ENCODE measurements around the gene ANLN. TPM values are rescaled to one million over a fixed set of nuclear protein-coding genes. Genes with fewer than 3 reads are reported as not detected.

ANLN gene
- total RNA-seq, 1 donor from 2014 or later = 40.6 TPM

- Mint-ChIP-seq H3K4me1 (ENCODE audit: low read depth) (peaks cover 18% of the 10 kb centered on the region), H3K27ac (no peak overlapping the region), H3K36me3 (ENCODE audit: insufficient read depth) (no peaks in the 10 kb centered on the region), H3K4me3 (ENCODE audit: low read depth) (no peak overlapping the region), H3K27me3 (no peaks in the 10 kb centered on the region), H3K9me3 (ENCODE audit: low read depth) (no peaks in the 10 kb centered on the region)
- no peak for DNase-seq (ENCODE audit: low spot score, unreplicated experiment)
- TF ChIP-seq CTCF (IDR thresholded peaks at IDR 0.05; ENCODE audit: unreplicated experiment) = no peak
These were observed 2.0 kb upstream of the ANLN start for GRCh38 chr7:36387435-36388231.

GRCh38 chr7:36388423-36388822 lies 1.2 kb upstream of the ANLN start:
- Mint-ChIP-seq H3K9me3 (ENCODE audit: low read depth) (no peaks in the 10 kb centered on the region), H3K4me3 (ENCODE audit: low read depth) (peak overlapping the region; percentile 77), H3K4me1 (ENCODE audit: low read depth) (peaks cover 22% of the 10 kb centered on the region), H3K36me3 (ENCODE audit: insufficient read depth) (no peaks in the 10 kb centered on the region), H3K27ac (no peak overlapping the region), H3K27me3 (no peaks in the 10 kb centered on the region)
- DNase-seq (ENCODE audit: low spot score, unreplicated experiment) = no peak
- no peak for TF ChIP-seq CTCF (IDR thresholded peaks at IDR 0.05; ENCODE audit: unreplicated experiment)

GRCh38 chr7:36390199-36391090 lies 783 bp downstream of the ANLN start:
- DNase-seq (ENCODE audit: low spot score, unreplicated experiment) = peak; percentile 75
- Mint-ChIP-seq H3K4me3 (ENCODE audit: low read depth) (peak overlapping the region; percentile 77), H3K4me1 (ENCODE audit: low read depth) (peaks cover 23% of the 10 kb centered on the region), H3K9me3 (ENCODE audit: low read depth) (no peaks in the 10 kb centered on the region), H3K27ac (peak overlapping the region; percentile 99), H3K36me3 (ENCODE audit: insufficient read depth) (no peaks in the 10 kb centered on the region), H3K27me3 (no peaks in the 10 kb centered on the region)
- TF ChIP-seq CTCF (IDR thresholded peaks at IDR 0.05; ENCODE audit: unreplicated experiment) = no peak

- Mint-ChIP-seq H3K4me3 (ENCODE audit: low read depth) (peak overlapping the region; percentile 77), H3K9me3 (ENCODE audit: low read depth) (no peaks in the 10 kb centered on the region), H3K36me3 (ENCODE audit: insufficient read depth) (no peaks in the 10 kb centered on the region), H3K27ac (peak overlapping the region; percentile 8), H3K4me1 (ENCODE audit: low read depth) (peaks cover 23% of the 10 kb centered on the region), H3K27me3 (no peaks in the 10 kb centered on the region)
- no peak for TF ChIP-seq CTCF (IDR thresholded peaks at IDR 0.05; ENCODE audit: unreplicated experiment)
- DNase-seq (ENCODE audit: low spot score, unreplicated experiment) = no peak
These were observed 2.0 kb downstream of the ANLN start for GRCh38 chr7:36391436-36392198.

GRCh38 chr7:36393826-36394225 lies 4.2 kb downstream of the ANLN start:
- TF ChIP-seq CTCF (IDR thresholded peaks at IDR 0.05; ENCODE audit: unreplicated experiment) = no peak
- DNase-seq (ENCODE audit: low spot score, unreplicated experiment) = no peak
- Mint-ChIP-seq H3K4me1 (ENCODE audit: low read depth) (peaks cover 23% of the 10 kb centered on the region), H3K27me3 (no peaks in the 10 kb centered on the region), H3K9me3 (ENCODE audit: low read depth) (no peaks in the 10 kb centered on the region), H3K36me3 (ENCODE audit: insufficient read depth) (no peaks in the 10 kb centered on the region), H3K4me3 (ENCODE audit: low read depth) (no peak overlapping the region), H3K27ac (no peak overlapping the region)
